HepG2 (cell line): ENCODE data around the gene GK. TPM values are rescaled to one million over a fixed set of nuclear protein-coding genes. Genes with fewer than 3 reads are reported as not detected.

Source experiments
- FOXJ3 ChIP-seq: sonication (generic); formaldehyde crosslinking; IDR thresholded peaks from 2 replicates; pipeline ENCODE4 v1.4.0; 2020; ENCODE audit warnings: missing genetic modification reagents, mild to moderate bottlenecking, borderline replicate concordance
- ISL2 ChIP-seq: sonication (generic); formaldehyde crosslinking; IDR thresholded peaks from 2 replicates; pipeline ENCODE4 v1.5.0; 2020; ENCODE audit warnings: missing genetic modification reagents
- MEF2D ChIP-seq: sonication (generic); formaldehyde crosslinking; IDR thresholded peaks from 2 replicates; pipeline ENCODE4 v1.5.1; 2020; ENCODE audit warnings: mild to moderate bottlenecking, missing genetic modification reagents
- NFKBIZ ChIP-seq: IDR thresholded peaks from 2 replicates; pipeline ENCODE4 v1.6.1; 2018; ENCODE audit warnings: missing genetic modification reagents, missing compliant biosample characterization
- NKX3-1 ChIP-seq: sonication (generic); formaldehyde crosslinking; IDR thresholded peaks from 2 replicates; pipeline ENCODE4 v1.5.0; 2020; ENCODE audit warnings: missing genetic modification reagents
- RCOR2 ChIP-seq: IDR thresholded peaks from 2 replicates; pipeline ENCODE4 v1.6.1; 2016; ENCODE audit warnings: missing biosample characterization, missing genetic modification reagents
- SOX5 ChIP-seq: IDR thresholded peaks from 2 replicates; pipeline ENCODE4 v1.6.1; 2016; ENCODE audit warnings: borderline replicate concordance
- SOX6 ChIP-seq, 2 experiments: fragments of 450-650 bp in 1 of 2; sonication (generic) in 1 of 2; formaldehyde crosslinking in 1 of 2; IDR thresholded peaks; 2 replicates each; pipeline versions ENCODE4 v1.4.0 to v1.6.1; 2017 to 2020; ENCODE audit warnings: antibody characterized with exemption in 1 of 2, mild to moderate bottlenecking in 1 of 2, missing genetic modification reagents in 1 of 2
- TBX2 ChIP-seq: sonication (generic); formaldehyde crosslinking; IDR thresholded peaks from 2 replicates; pipeline ENCODE4 v1.5.0; 2020; ENCODE audit warnings: missing genetic modification reagents, mild to moderate bottlenecking, borderline replicate concordance
- ZNF180 ChIP-seq: sonication (generic); formaldehyde crosslinking; IDR thresholded peaks from 2 replicates; pipeline ENCODE4 v1.4.0; 2020; ENCODE audit warnings: low read depth, missing genetic modification reagents, borderline replicate concordance
- ZNF253 ChIP-seq: sonication (generic); formaldehyde crosslinking; IDR thresholded peaks from 2 replicates; pipeline ENCODE4 v1.8.0; 2022; ENCODE audit warnings: mild to moderate bottlenecking, missing genetic modification reagents, borderline replicate concordance
- ZNF672 ChIP-seq: sonication (generic); formaldehyde crosslinking; IDR thresholded peaks from 2 replicates; pipeline ENCODE4 v1.8.1; 2022; ENCODE audit warnings: missing genetic modification reagents
- polyA plus RNA-seq, 8 experiments: library from polyadenylated mRNA; depleted of rRNA in 3 of 8; stranded (reverse) in 7 of 8; unstranded in 1 of 8; fragments of >200 nt; fragmentation: Illumina TruSeq in 4 of 8; extraction: Trizol in 4 of 8; gene quantifications; 2 replicates each; pipeline versions ENCODE4 v1.2.1 to v1.2.3, GENCODE V29; 2011 to 2016; ENCODE audit warnings: low read depth in 4 of 8, missing spikeins in 1 of 8, mixed read lengths in 1 of 8; ENCODE audit not compliant: insufficient read depth in 1 of 8
- total RNA-seq, 5 experiments: library from RNA; depleted of rRNA; stranded (reverse); fragments of >200 nt; fragmentation: Illumina TruSeq; extraction: Trizol; gene quantifications; 2 replicates each; pipeline ENCODE4 v1.2.3, GENCODE V29; 2016; ENCODE audit warnings: low read depth in 1 of 5
- TF ChIP-seq, protein P1 (sequence below): sonication (generic); formaldehyde crosslinking; IDR thresholded peaks from 2 replicates; pipeline ENCODE4 v1.4.0; 2020; ENCODE audit warnings: mild to moderate bottlenecking, missing genetic modification reagents, borderline replicate concordance
- TF ChIP-seq, protein P2 (sequence below), 2 experiments: fragments of 450-650 bp in 1 of 2; sonication (generic) in 1 of 2; formaldehyde crosslinking; IDR thresholded peaks; 2 replicates each; pipeline versions ENCODE4 v1.5.0 to v1.8.0; 2020 to 2022; ENCODE audit warnings: mild to moderate bottlenecking in 1 of 2, missing genetic modification reagents in 1 of 2
- TF ChIP-seq, protein P3 (sequence below): sonication (generic); formaldehyde crosslinking; IDR thresholded peaks from 2 replicates; pipeline ENCODE4 v1.4.0; 2020; ENCODE audit warnings: missing genetic modification reagents, borderline replicate concordance
- TF ChIP-seq, protein P4 (sequence below): IDR thresholded peaks from 2 replicates; pipeline ENCODE4 v1.6.1; 2016; ENCODE audit warnings: low read depth, missing genetic modification reagents, missing compliant biosample characterization

The GK gene
- total and polyA plus RNA-seq, 2 of the 13 experiments (the other 11 are each of a cell fraction or from before 2014, with no cell fraction given): 64.2 to 265 TPM

DNA sequence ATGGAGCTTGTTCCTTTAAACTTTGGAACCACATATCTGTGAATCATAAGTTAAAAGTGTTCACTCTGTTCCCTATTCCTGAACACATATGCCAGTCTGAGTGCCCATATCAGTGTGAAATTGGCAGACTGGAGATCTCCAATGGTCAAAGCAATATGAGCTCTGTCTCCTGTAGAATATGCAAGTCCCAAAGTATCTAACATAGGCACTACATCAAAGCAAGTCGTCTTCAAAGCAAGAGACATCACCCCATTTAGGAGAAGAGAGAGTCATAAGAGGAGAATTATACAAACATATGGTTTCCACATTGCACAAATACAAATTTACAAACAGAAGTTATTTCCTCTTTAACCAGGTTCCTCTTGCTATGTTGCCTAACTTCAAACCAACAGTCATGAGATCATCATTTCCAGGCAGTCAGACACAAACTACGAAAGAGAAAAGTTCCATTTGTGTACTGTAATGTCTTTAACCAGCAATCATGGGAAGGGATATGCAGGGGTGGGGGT, 9.9 kb upstream of the GK start (continued):
- TF ChIP-seq, protein P1, sequence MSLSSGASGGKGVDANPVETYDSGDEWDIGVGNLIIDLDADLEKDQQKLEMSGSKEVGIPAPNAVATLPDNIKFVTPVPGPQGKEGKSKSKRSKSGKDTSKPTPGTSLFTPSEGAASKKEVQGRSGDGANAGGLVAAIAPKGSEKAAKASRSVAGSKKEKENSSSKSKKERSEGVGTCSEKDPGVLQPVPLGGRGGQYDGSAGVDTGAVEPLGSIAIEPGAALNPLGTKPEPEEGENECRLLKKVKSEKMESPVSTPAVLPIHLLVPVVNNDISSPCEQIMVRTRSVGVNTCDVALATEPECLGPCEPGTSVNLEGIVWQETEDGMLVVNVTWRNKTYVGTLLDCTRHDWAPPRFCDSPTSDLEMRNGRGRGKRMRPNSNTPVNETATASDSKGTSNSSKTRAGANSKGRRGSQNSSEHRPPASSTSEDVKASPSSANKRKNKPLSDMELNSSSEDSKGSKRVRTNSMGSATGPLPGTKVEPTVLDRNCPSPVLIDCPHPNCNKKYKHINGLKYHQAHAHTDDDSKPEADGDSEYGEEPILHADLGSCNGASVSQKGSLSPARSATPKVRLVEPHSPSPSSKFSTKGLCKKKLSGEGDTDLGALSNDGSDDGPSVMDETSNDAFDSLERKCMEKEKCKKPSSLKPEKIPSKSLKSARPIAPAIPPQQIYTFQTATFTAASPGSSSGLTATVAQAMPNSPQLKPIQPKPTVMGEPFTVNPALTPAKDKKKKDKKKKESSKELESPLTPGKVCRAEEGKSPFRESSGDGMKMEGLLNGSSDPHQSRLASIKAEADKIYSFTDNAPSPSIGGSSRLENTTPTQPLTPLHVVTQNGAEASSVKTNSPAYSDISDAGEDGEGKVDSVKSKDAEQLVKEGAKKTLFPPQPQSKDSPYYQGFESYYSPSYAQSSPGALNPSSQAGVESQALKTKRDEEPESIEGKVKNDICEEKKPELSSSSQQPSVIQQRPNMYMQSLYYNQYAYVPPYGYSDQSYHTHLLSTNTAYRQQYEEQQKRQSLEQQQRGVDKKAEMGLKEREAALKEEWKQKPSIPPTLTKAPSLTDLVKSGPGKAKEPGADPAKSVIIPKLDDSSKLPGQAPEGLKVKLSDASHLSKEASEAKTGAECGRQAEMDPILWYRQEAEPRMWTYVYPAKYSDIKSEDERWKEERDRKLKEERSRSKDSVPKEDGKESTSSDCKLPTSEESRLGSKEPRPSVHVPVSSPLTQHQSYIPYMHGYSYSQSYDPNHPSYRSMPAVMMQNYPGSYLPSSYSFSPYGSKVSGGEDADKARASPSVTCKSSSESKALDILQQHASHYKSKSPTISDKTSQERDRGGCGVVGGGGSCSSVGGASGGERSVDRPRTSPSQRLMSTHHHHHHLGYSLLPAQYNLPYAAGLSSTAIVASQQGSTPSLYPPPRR (CRISPR knock-in tag): peak; percentile 59; the same call in 1 of the 2 replicates
- TF ChIP-seq ZNF253 (CRISPR knock-in tag) (no peak), RCOR2 (CRISPR knock-in tag) (0 out of 2 replicates have a peak, but pooled peaks have one; percentile 33), TBX2 (CRISPR knock-in tag) (0 out of 2 replicates have a peak, but pooled peaks have one; percentile 19), ZNF180 (CRISPR knock-in tag) (no peak), ISL2 (peak; percentile 97), NFKBIZ (peak; percentile 71; the same call in 1 of the 2 replicates), SOX5 (CRISPR knock-in tag) (peak; percentile 74; the same call in 1 of the 2 replicates), FOXJ3 (CRISPR knock-in tag) (peak; percentile 53; the same call in 1 of the 2 replicates), NKX3-1 (peak; percentile 61; the same call in 1 of the 2 replicates), SOX6 (IDR thresholded peaks at IDR 0.05) (no peak), SOX6 (CRISPR knock-in tag; IDR thresholded peaks at IDR 0.05) (peak; percentile 82), ZNF672 (CRISPR knock-in tag) (no peak), MEF2D (CRISPR knock-in tag) (peak; percentile 35; the same call in 1 of the 2 replicates)
- TF ChIP-seq, protein P2, sequence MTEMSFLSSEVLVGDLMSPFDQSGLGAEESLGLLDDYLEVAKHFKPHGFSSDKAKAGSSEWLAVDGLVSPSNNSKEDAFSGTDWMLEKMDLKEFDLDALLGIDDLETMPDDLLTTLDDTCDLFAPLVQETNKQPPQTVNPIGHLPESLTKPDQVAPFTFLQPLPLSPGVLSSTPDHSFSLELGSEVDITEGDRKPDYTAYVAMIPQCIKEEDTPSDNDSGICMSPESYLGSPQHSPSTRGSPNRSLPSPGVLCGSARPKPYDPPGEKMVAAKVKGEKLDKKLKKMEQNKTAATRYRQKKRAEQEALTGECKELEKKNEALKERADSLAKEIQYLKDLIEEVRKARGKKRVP (CRISPR knock-in tag; IDR thresholded peaks at IDR 0.05): peak in 1 of 2 experiments; percentile 81; a peak in 2 of 4 replicates
- TF ChIP-seq, protein P3, sequence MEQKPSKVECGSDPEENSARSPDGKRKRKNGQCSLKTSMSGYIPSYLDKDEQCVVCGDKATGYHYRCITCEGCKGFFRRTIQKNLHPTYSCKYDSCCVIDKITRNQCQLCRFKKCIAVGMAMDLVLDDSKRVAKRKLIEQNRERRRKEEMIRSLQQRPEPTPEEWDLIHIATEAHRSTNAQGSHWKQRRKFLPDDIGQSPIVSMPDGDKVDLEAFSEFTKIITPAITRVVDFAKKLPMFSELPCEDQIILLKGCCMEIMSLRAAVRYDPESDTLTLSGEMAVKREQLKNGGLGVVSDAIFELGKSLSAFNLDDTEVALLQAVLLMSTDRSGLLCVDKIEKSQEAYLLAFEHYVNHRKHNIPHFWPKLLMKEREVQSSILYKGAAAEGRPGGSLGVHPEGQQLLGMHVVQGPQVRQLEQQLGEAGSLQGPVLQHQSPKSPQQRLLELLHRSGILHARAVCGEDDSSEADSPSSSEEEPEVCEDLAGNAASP: no peak
- TF ChIP-seq, protein P4, sequence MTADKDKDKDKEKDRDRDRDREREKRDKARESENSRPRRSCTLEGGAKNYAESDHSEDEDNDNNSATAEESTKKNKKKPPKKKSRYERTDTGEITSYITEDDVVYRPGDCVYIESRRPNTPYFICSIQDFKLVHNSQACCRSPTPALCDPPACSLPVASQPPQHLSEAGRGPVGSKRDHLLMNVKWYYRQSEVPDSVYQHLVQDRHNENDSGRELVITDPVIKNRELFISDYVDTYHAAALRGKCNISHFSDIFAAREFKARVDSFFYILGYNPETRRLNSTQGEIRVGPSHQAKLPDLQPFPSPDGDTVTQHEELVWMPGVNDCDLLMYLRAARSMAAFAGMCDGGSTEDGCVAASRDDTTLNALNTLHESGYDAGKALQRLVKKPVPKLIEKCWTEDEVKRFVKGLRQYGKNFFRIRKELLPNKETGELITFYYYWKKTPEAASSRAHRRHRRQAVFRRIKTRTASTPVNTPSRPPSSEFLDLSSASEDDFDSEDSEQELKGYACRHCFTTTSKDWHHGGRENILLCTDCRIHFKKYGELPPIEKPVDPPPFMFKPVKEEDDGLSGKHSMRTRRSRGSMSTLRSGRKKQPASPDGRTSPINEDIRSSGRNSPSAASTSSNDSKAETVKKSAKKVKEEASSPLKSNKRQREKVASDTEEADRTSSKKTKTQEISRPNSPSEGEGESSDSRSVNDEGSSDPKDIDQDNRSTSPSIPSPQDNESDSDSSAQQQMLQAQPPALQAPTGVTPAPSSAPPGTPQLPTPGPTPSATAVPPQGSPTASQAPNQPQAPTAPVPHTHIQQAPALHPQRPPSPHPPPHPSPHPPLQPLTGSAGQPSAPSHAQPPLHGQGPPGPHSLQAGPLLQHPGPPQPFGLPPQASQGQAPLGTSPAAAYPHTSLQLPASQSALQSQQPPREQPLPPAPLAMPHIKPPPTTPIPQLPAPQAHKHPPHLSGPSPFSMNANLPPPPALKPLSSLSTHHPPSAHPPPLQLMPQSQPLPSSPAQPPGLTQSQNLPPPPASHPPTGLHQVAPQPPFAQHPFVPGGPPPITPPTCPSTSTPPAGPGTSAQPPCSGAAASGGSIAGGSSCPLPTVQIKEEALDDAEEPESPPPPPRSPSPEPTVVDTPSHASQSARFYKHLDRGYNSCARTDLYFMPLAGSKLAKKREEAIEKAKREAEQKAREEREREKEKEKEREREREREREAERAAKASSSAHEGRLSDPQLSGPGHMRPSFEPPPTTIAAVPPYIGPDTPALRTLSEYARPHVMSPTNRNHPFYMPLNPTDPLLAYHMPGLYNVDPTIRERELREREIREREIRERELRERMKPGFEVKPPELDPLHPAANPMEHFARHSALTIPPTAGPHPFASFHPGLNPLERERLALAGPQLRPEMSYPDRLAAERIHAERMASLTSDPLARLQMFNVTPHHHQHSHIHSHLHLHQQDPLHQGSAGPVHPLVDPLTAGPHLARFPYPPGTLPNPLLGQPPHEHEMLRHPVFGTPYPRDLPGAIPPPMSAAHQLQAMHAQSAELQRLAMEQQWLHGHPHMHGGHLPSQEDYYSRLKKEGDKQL (CRISPR knock-in tag): peak; percentile 50; the same call in 1 of the 2 replicates
